HG03460 (cell line): ENCODE measurements around the gene KLHL9.
A peak's percentile ranks its signal among the peaks of the same experiment; 100 is the strongest.

Experiments used
- ATAC-seq: cut with Tn5 transposase; IDR thresholded peaks from one replicate; pipeline ENCODE4 v1.9.1; 2021; ENCODE audit not compliant: unreplicated experiment

KLHL9 gene

DNA sequence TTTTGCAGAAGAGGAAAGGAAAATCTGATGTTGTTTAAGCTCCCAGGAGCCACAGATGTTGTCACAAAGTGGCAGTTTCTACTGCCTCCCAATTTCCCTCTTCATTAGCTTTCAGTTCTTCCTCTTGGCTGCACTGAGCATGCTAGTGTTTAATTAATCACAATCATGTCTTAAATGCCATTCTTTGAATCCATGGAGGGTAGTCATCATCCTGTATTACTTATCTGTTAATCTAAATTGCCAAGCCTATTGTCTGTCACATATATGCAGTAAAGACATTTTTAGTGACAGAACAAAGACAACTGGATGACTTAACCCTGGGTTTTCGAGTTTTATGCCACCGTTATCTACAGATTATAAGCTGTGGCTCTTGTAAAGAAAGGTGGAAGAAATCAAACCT lies 14.7 kb downstream of the KLHL9 start:
- no peak for ATAC-seq

GRCh38 chr9:21317956-21318923 lies 17.0 kb downstream of the KLHL9 start:
- peak; percentile 70 for ATAC-seq

DNA sequence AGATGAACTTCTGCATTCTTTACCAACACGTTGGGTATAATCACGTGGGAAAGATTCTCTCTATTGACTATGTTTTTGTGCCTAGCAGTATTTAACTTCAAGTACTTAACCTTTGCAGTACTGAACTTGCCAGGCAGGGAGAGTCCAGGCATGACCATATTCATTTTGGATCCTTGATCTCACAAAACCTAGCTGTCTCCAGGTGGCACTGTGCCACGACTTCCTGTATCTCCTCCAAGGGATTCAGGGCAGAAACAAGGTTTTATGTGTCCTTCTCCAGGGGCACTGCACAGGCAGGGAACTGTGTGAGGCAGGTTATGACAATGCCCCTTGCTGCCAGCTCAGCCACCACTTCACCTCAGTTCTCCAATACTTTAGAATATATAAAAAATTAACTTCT lies 18.3 kb downstream of the KLHL9 start:
- ATAC-seq, result no peak

DNA sequence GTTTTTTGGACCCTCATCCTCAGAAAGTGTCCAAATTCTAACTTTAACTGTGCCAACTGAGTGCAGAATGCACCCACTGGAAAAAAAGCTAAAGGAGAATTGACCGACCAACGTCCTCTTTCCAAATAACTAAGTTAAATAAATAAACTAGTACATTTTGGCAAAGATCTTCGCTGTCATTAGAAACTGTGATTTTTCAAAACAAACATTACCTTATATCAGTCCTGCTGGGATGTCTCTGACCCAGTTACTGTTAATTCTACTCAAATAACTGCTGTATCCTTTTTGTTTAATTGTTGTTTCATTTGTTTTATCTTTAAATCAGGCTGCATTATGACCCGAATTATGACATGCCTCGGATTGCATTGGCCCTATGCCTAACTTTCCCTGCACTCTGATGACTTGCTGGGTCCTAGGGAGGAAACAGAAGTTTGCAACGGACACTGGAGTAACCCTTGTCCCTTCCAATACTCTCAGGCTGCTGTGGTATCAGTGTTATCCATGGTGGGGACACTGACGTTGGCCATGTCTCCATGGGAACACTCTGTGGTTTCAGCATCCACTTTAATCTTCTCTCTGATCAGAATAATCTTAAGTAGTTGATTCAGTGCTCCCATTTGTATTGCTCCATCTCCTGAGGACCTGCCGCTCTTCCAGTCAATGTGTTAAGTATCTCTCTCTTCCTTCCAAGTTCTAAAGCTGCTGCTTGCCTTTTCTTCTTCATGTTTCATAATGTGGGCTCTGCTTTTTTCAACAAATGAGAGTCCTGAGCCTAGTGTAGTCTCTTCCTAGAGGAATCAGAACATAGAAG lies 19.0 kb downstream of the KLHL9 start:
- no peak for ATAC-seq

DNA sequence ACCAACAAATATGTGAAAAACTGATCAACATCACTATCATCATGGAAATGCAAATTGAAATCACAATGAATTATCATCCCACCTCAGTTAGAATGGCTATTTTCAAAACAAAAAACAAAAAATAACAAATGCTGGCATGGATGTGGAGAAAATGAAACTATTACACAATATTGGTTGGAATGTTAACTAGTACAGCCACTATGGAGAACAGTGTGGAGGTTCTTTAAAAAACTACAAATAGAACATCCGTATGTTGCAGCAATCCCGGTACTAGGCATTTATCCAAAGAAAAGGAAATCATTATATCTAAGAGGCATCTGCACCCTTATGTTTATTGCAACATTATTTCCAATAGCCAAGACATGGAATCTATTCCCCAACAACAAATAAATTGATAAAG lies 21.1 kb downstream of the KLHL9 start:
- ATAC-seq, result no peak

DNA sequence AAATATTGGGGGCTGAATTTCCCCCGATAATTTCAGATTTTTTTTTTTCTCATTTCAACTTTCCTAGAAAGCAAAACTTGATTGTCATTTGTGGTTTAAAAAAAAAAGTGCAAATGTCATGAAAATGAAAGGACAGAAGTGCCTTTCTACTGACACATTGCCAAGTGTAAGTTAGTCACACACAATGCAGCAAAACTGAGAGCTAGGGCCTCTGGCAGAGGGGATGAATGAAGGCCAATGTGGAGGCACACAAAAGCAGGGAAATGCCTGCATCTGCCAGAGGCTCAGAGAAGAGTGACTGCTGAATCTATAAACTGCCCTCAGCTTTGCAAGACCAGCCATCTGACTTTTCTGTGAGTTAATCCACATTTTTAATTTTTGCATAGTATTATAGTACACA lies 23.3 kb downstream of the KLHL9 start:
- ATAC-seq, result no peak

- no peak for ATAC-seq
Measured at GRCh38 chr9:21305213-21305612, 30.0 kb downstream of the KLHL9 start, which contains the start of gene IFNA5. IFNA5 (minus strand) TSS chr9:21305313; CDS start chr9:21305256, 57 bp downstream.

DNA sequence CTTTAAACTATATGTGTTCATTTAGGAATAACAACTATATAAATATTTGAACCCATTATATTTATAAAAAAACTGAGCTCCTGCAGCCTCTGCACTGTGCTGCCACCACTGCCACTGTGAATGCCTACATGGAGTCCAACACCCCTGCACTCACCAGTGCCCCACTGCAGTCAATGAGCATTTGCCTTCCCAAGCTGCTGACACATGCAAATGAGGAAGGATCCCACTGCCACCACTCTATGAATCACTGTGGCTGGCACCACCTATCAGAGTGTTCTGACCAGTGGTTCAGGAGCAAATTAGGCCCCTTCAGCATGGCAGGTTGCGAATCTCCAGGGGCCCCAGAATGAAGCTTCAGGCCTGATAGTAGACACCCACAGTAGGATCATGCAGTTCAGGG lies 39.2 kb downstream of the KLHL9 start:
- ATAC-seq, result no peak

GRCh38 chr9:21294904-21295538 lies 40.2 kb downstream of the KLHL9 start:
- ATAC-seq, result peak; percentile 73

- peak; percentile 60 for ATAC-seq
Measured at GRCh38 chr9:21294364-21294774, 40.8 kb downstream of the KLHL9 start.

DNA sequence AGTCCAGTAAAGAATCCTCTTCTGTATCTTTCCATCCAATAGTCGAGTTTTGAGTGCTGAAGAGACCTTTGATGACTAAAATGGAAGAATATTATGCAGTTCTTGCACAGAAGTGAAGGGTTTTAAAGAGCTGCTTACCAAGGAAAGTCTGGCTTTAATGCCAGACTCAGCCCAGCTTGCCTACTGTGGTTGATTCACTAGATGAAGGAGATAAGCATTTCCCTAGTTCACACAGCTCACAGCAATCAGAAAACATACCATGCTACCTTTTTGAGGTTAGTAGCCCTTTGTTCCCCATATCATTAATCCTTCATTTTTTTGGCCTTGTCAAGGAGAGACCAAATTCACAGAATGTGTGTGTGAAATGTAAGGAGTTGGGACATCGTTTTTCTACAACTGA lies 45.4 kb downstream of the KLHL9 start:
- no peak for ATAC-seq

DNA sequence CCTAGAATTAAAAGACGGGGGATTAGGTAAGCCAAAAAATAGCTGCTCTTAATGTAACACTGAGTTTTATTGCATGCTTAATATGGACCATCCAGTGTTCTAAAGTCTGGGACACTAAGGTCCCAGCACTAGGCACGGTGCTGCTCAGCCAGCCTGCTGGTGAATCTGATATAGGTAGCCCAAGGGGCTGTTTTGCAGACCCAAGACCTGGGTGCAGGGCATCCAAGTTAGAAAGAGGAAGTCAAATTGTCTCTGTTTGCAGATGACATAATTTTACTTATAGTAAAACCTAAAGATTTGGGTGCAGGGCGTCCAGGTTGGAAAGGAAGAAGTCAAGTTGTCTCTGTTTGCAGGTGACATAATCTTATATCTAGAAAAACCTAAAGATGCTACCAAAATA lies 47.9 kb downstream of the KLHL9 start:
- ATAC-seq, result no peak

- ATAC-seq, result no peak
Measured at GRCh38 chr9:21286659-21287058, 48.5 kb downstream of the KLHL9 start.

DNA sequence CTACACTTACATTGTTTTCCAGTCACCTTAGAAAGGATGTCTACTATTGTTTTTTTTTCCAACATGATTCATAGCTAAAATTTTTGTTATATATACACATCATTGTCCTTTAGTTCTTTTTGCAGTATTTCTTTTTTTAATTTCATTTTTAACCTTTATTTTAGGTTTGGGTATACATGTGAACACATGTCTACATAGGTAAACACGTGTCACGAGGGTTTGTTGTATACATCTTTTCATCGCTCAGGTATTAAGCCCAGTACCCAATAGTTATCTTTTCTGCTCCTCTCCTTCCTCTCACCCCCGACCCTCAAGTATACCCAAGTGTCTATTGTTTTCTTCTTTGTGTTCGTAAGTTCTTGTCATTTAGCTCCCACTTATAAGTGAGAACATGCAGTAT lies 49.1 kb downstream of the KLHL9 start:
- no peak for ATAC-seq

- ATAC-seq, result no peak
Measured at GRCh38 chr9:21281275-21281674, 53.9 kb downstream of the KLHL9 start.
